OCI-LY7 (cell line): Measurements from ENCODE around the gene DDX20.

ENCODE experiments used
- EZH2phosphoT487 ChIP-seq: fragments of 200-600 bp; sonication (generic); IDR thresholded peaks from 2 replicates; pipeline ENCODE4 v1.6.1; 2018; ENCODE audit warnings: low read depth, borderline replicate concordance, mild to moderate bottlenecking, mixed run types, antibody characterized with exemption, low read length, moderate library complexity, mixed read lengths
- TF ChIP-seq, protein P1 (sequence below): fragments of 200-600 bp; sonication (generic); conservative IDR thresholded peaks from 2 replicates; pipeline ENCODE4 v1.5.1; 2014; ENCODE audit warnings: mild to moderate bottlenecking, antibody characterized with exemption, low read length, moderate library complexity, mixed read lengths

DNA sequence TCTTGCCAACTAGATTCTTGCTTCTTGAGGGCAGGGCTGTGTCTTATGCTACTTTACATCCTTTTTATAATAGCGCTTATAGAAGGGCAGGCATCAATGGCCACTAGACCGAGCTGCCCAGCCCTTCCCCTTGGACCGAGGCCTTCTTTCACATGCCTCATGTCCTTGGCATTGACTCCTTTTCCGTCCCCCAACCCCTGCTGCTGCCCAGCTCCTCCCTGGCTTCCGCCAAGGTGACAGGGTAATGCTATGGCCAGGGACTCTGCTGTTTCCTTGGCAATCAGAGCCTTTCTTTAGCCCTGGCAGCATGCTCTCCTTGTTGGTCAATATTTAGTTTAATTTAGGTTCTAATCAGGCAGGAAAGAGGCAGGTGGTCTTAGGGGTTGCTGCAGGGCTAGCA lies 48.2 kb downstream of the DDX20 start:
- TF ChIP-seq, protein P1, sequence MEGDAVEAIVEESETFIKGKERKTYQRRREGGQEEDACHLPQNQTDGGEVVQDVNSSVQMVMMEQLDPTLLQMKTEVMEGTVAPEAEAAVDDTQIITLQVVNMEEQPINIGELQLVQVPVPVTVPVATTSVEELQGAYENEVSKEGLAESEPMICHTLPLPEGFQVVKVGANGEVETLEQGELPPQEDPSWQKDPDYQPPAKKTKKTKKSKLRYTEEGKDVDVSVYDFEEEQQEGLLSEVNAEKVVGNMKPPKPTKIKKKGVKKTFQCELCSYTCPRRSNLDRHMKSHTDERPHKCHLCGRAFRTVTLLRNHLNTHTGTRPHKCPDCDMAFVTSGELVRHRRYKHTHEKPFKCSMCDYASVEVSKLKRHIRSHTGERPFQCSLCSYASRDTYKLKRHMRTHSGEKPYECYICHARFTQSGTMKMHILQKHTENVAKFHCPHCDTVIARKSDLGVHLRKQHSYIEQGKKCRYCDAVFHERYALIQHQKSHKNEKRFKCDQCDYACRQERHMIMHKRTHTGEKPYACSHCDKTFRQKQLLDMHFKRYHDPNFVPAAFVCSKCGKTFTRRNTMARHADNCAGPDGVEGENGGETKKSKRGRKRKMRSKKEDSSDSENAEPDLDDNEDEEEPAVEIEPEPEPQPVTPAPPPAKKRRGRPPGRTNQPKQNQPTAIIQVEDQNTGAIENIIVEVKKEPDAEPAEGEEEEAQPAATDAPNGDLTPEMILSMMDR: no peak
- TF ChIP-seq EZH2phosphoT487: no peak
